K562 (cell line): ENCODE data around the gene IPO9. TPM values are rescaled to one million over a fixed set of nuclear protein-coding genes. Genes with fewer than 3 reads are reported as not detected.

Source experiments
- ATAC-seq: fragments of 200-7000 bp; cut with Tn5 transposase; 3 replicates; pipeline ENCODE4 v1.9.1; 2020; ENCODE audit warnings: moderate library complexity
- BruUV-seq: library from RNA; stranded (reverse); fragments of 400-500 nt; replicated peaks from 2 replicates; lab custom pipeline; 2021; lab: Mats Ljungman, UMichigan
- CTCF ChIA-PET: fragments of 300-600 bp; formaldehyde crosslinking; extraction: SDS; loops from one replicate; lab custom pipeline; 2021; ENCODE audit warnings: low intra/inter-chr PET ratio; lab: Yijun Ruan, JAX
- POLR2A ChIA-PET: fragments of 300-600, 350-650 bp; sonication (Branson Sonifier 250); formaldehyde crosslinking; extraction: SDS; loops from one replicate; lab custom pipeline; 2021; ENCODE audit warnings: antibody characterized with exemption, inconsistent platforms; lab: Yijun Ruan, JAX
- DNase-seq, 4 experiments: peaks; one replicate each; pipeline versions ENCODE4 v3.0.0 to v3.0.0-alpha.2; 2011 to 2018; ENCODE audit warnings: low spot score in 3 of 4, mixed read lengths in 3 of 4; ENCODE audit errors: extremely low read depth in 1 of 4
- FAIRE-seq: peaks from 2 replicates; lab custom pipeline; 2011; peaks lifted over from hg19 to GRCh38; lab: Jason Lieb, UNC
- H2AFZ ChIP-seq: 2 replicates; pipeline ENCODE4 v1.6.0; 2011; ENCODE audit warnings: low read depth, low read length, control low read depth, inconsistent platforms
- H3K27ac ChIP-seq: fragments of 200-600 bp; 3 replicates; pipeline ENCODE4 v1.8.0; 2011; ENCODE audit warnings: low read depth, mild to moderate bottlenecking, control low read depth, inconsistent platforms, low read length, moderate library complexity, mixed read lengths; ENCODE audit errors: extremely low read depth
- H3K27me3 ChIP-seq, 2 experiments: fragments of 300-600 bp in 1 of 2; 2 replicates in 1 of 2; 3 replicates in 1 of 2; pipeline versions ENCODE4 v1.6.0 to v1.8.0; 2011; ENCODE audit warnings: inconsistent platforms in 2 of 2, low read length in 2 of 2, mild to moderate bottlenecking in 1 of 2, mixed read lengths in 1 of 2, moderate library complexity in 1 of 2; ENCODE audit not compliant: control insufficient read depth in 2 of 2, insufficient read depth in 2 of 2
- H3K36me3 ChIP-seq: fragments of 300-600 bp; 3 replicates; pipeline ENCODE4 v1.8.0; 2011; ENCODE audit warnings: mild to moderate bottlenecking, low read length, inconsistent platforms; ENCODE audit not compliant: control insufficient read depth, insufficient read depth
- H3K4me1 ChIP-seq, 2 experiments: fragments of 200-600 bp in 1 of 2; replicated peaks in 1 of 2; 2 replicates in 1 of 2; 3 replicates in 1 of 2; pipeline versions ENCODE4 v1.5.1 to v1.8.0; 2011; ENCODE audit warnings: inconsistent platforms in 2 of 2, low read length in 2 of 2, mild to moderate bottlenecking in 1 of 2, mixed read lengths in 1 of 2, moderate library complexity in 1 of 2; ENCODE audit not compliant: control insufficient read depth in 2 of 2, insufficient read depth in 2 of 2
- H3K4me2 ChIP-seq: 2 replicates; pipeline ENCODE4 v1.6.1; 2011; ENCODE audit warnings: low read length, control low read depth, inconsistent platforms, mixed read lengths; ENCODE audit not compliant: insufficient read depth
- H3K4me3 ChIP-seq: fragments of 200-600 bp; sonication (generic), shearing (Covaris generic); 2 replicates; pipeline ENCODE4 v1.5.1; 2016; ENCODE audit warnings: control low read depth, inconsistent platforms
- H3K79me2 ChIP-seq: fragments of 200-600 bp; 3 replicates; pipeline ENCODE4 v1.8.0; 2011; ENCODE audit warnings: low read length, inconsistent platforms; ENCODE audit not compliant: control insufficient read depth, insufficient read depth
- H3K9ac ChIP-seq, 2 experiments: 2 replicates each; pipeline versions ENCODE4 v1.6.0 to v1.6.1; 2011; ENCODE audit warnings: low read depth in 2 of 2, low read length in 2 of 2, control low read depth in 1 of 2, inconsistent platforms in 1 of 2, mild to moderate bottlenecking in 1 of 2, mixed read lengths in 1 of 2; ENCODE audit not compliant: insufficient read depth in 1 of 2
- H3K9me1 ChIP-seq: one replicate; pipeline ENCODE4 v1.6.0; 2011; ENCODE audit warnings: inconsistent platforms, mild to moderate bottlenecking, low read length, moderate library complexity; ENCODE audit not compliant: control insufficient read depth, insufficient read depth
- H3K9me3 ChIP-seq: replicated peaks from 2 replicates; pipeline ENCODE4 v1.5.1; 2011; ENCODE audit warnings: low read depth, low read length, inconsistent platforms; ENCODE audit not compliant: control insufficient read depth, insufficient read depth
- H4K20me1 ChIP-seq: replicated peaks from 2 replicates; pipeline ENCODE4 v1.6.1; 2011; ENCODE audit warnings: low read length, inconsistent platforms, mixed read lengths; ENCODE audit not compliant: control insufficient read depth, insufficient read depth
- CEBPB ChIP-seq: fragments of 450-650 bp; IDR thresholded peaks from 2 replicates; pipeline ENCODE4 v1.6.1; 2016; ENCODE audit warnings: missing genetic modification characterization, missing compliant biosample characterization
- HMG20A ChIP-seq: fragments of 450-650 bp; formaldehyde crosslinking; conservative IDR thresholded peaks from 2 replicates; pipeline ENCODE4 v1.4.0; 2020; ENCODE audit warnings: mild to moderate bottlenecking, mixed read lengths
- RERE ChIP-seq: sonication (generic); formaldehyde crosslinking; IDR thresholded peaks from 2 replicates; pipeline ENCODE4 v1.8.0; 2023; ENCODE audit warnings: missing genetic modification reagents, mild to moderate bottlenecking, borderline replicate concordance
- TCF15 ChIP-seq: fragments of 250-450 bp; sonication (Bioruptor Pico); IDR thresholded peaks from 2 replicates; pipeline ENCODE4 v1.8.0; 2022; ENCODE audit warnings: moderate library complexity, mild to moderate bottlenecking, inconsistent platforms
- ZNF174 ChIP-seq: fragments of 250-450 bp; sonication (Bioruptor Pico); IDR thresholded peaks from 2 replicates; pipeline ENCODE4 v1.4.0; 2020; ENCODE audit warnings: mild to moderate bottlenecking
- WGBS: fragments of 100-300 bp; shearing (Covaris generic); methylation state at CpG from one replicate; pipeline ENCODE4 v1.1.6; 2016; ENCODE audit warnings: low coverage, mixed read lengths; ENCODE audit not compliant: insufficient coverage; ENCODE audit errors: missing lambda C conversion rate; 5-methylcytosine and 5-hydroxymethylcytosine counted together
- in situ Hi-C: fragments of 300-500 bp; cut with MboI; formaldehyde crosslinking; loops from 4 replicates; pipeline ENCODE4 v1.15.0; 2018; ENCODE audit warnings: inconsistent platforms, mixed read lengths
- intact Hi-C: fragments of 100-400 bp; cut with micrococcal nuclease; formaldehyde crosslinking; loops from 2 replicates; pipeline ENCODE4 v1.14.2; 2022
- polyA plus RNA-seq, 8 experiments: library from polyadenylated mRNA; depleted of rRNA in 4 of 8; stranded (reverse) in 5 of 8; unstranded in 3 of 8; fragments of >200 nt; fragmentation: Nextera tagmentation in 2 of 8; fragmentation: Illumina TruSeq in 1 of 8; extraction: Ambion mirVana in 2 of 8; extraction: Trizol in 1 of 8; gene quantifications; 2 replicates each; pipeline versions ENCODE4 v1.2.1 to v1.2.3, GENCODE V29; 2011 to 2014; ENCODE audit warnings: inconsistent platforms in 1 of 8, missing spikeins in 1 of 8
- total RNA-seq, 7 experiments: library from RNA; depleted of rRNA in 6 of 7; stranded (reverse); fragments of >200 nt in 6 of 7; fragmentation: Illumina TruSeq in 2 of 7; extraction: Trizol in 2 of 7; gene quantifications; 2 replicates each; pipeline versions ENCODE4 v1.2.1 to v1.2.3, GENCODE V29; 2011 to 2021; ENCODE audit warnings: low replicate concordance in 1 of 7

IPO9 gene
- total and polyA plus RNA-seq, 9 of the 15 experiments (the other 6 are each of a cell fraction or from before 2014, with no cell fraction given): 27.9 to 78.6 (median 43.9) TPM

GRCh38 chr1:201841265-201841912 is 12.4 kb downstream of the IPO9 start (continued):
- TF ChIP-seq RERE (CRISPR knock-in tag) (no peak), TCF15 (CRISPR knock-in tag) (no peak)

GRCh38 chr1:201842472-201843027 is 13.6 kb downstream of the IPO9 start:
- Histone ChIP-seq H3K9me1 (no peaks in the 10 kb centered on the region), H4K20me1 (peaks cover 14% of the 10 kb centered on the region), H3K9me3 (no peaks in the 10 kb centered on the region), H3K27ac (no peak overlapping the region), H3K36me3 (peaks cover 49% of the 10 kb centered on the region), H3K27me3 (no peaks in the 10 kb centered on the region), H3K79me2 (peaks cover 95% of the 10 kb centered on the region), H3K4me3 (no peak overlapping the region), H3K4me1 (peaks cover 4 to 17% of the 10 kb centered on the region in 2 experiments; a peak in 4 of 5 replicates), H3K4me2 (no peak overlapping the region), H3K9ac (no peak overlapping the region), H2AFZ (no peak overlapping the region)
- intact Hi-C loops: no loop called here
- TF ChIP-seq ZNF174 (CRISPR knock-in tag) (no peak), CEBPB (tag) (peak; percentile 56), HMG20A (no peak)
- DNase-seq (no peak), ATAC-seq (no peak), FAIRE-seq (no peak)
- WGBS: 98% methylated on average over 2 of the region's 2 CpGs
- BruUV-seq: no TSS peak
- POLR2A ChIA-PET: interaction anchor here (0.7 to 1.2 kb wide), 5 partner anchors 11 to 360 kb away, joined by 3 to 4 read pairs (median 3); partner anchors contain the start of gene IPO9
- in situ Hi-C loops: no loop called here
- CTCF ChIA-PET: no interaction called here
